GM12872 (cell line): ENCODE results near the gene MEN1.
A peak's percentile ranks its signal among the peaks of the same experiment; 100 is the strongest.

ENCODE experiments used
- TF ChIP-seq, protein P1 (sequence below): IDR thresholded peaks from 3 replicates; pipeline ENCODE4 v1.5.1; 2011; ENCODE audit warnings: low read depth, mild to moderate bottlenecking, low read length, moderate library complexity; ENCODE audit not compliant: insufficient read depth

Gene MEN1

DNA sequence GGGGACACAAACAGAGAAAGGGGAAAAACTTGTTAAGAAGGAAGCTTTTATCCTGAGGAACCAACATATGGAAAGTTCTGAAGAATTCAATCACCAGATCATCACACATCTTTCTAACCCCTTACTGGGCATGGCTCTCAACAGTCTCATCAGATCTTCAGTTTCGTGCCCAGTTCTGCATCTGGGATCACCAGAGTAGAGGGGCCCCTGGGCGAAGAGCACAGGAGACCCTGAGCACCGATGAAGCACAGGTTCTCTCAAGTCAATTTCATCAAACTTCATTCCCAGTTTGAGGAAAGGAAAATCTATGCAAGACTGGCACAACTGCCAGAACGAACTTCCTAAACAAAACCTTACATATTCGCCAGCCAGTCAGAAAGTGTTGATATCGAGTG lies 42.1 kb downstream of the MEN1 start:
- TF ChIP-seq, protein P1, sequence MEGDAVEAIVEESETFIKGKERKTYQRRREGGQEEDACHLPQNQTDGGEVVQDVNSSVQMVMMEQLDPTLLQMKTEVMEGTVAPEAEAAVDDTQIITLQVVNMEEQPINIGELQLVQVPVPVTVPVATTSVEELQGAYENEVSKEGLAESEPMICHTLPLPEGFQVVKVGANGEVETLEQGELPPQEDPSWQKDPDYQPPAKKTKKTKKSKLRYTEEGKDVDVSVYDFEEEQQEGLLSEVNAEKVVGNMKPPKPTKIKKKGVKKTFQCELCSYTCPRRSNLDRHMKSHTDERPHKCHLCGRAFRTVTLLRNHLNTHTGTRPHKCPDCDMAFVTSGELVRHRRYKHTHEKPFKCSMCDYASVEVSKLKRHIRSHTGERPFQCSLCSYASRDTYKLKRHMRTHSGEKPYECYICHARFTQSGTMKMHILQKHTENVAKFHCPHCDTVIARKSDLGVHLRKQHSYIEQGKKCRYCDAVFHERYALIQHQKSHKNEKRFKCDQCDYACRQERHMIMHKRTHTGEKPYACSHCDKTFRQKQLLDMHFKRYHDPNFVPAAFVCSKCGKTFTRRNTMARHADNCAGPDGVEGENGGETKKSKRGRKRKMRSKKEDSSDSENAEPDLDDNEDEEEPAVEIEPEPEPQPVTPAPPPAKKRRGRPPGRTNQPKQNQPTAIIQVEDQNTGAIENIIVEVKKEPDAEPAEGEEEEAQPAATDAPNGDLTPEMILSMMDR = no peak

DNA sequence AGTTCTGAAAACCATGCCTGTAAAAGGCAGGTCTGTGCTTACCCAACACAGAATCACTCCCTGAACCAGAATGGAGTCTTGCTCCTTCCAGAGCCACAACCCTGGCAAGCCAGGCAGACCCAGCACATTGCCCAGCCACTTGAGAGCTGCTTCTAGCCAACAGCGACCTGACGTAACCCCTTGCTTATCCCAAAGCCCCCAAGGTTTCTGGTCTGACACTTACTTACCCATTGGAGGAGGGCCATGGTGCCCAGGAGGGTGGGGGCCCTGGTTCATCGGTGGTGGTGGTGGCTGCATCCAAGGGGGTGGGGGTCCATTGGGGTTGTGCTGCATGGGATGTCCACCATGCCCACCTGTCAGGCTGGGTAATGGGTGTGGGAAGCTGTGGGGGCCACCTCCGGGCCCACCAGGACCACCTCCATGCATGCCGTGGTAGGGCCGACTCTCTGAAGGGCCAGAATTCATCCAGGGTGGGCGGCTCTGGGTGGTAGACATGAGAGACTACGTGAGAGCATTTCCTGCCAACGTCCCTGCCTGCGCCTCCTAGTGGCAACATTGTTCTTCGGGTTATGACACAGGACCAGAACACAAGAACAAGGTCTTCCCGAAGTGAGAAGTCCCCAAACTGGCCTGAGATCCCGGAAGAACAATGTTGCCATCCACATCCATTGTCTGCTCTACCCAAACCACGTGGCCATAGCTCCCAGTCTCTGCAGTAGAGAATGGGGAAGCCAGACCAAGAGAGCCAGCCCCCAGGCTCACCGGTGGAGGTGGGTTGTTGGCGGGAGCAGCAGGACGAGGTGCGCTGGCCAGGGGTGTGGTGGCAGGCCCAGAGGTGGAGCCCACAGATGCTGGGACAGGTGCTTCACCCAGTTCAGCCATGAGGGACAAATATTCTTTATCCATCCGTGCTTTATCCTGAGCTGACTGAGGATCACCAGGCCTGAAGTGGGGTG lies 42.7 kb downstream of the MEN1 start:
- TF ChIP-seq, protein P1 = peak; percentile 85

DNA sequence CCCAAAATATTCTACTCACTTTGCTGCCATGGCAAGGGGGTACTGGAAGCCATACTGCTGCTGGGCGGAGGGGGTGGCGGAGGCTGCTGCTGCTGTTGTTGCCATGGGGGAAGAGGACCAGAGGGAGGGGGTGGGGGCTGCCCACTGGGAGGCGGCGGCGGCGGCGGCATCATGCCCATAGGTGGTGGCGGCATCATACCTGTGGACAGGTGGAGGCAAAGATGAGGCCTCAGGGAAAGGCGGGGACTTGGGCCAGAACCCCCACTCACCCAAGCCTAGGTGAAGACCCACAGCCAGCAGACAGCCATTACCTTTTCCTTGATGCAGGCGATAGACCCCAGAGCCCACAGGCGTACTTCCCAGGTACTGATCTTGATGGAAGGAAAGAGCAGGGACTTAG lies 43.5 kb downstream of the MEN1 start:
- TF ChIP-seq, protein P1 = no peak

DNA sequence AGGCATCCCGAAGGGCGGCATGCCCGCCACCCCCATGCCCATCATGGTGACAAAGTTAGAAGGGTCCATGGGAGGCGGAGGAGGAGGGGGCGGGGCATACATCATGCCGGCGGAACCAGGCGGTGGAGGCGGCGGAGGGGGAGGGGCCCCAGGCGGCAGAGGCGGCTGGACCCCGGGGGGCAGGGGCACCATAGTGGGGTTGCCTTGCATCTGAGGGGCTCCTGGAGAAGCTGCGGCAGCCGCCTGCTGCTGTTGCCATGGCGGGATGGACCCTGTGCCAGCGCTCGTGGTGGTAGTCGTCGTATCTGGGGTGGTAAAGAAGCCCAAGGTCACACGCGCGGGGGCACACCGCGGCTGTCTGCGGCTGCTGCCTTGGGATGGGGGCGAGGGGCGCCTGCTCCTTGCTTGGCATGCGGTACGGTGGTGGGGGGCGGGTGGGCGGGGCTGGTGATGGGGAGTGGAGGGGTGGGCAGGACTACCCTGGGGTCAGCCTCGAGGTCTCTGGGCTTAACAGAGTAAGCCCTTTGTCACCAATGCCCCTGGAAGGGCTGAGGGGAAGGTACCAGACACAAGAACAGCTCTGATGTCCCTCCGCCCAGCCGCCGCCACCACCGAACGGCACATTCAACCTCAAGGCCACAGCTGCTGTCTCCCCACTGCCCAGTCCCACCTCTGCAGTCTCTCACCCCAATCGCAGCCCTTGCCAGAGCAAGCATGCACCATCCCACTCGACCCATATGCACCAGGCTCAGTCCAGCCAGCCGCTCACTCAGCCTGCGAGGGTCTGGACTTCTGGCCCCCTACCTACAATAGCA lies 44.3 kb downstream of the MEN1 start:
- TF ChIP-seq, protein P1 = no peak

DNA sequence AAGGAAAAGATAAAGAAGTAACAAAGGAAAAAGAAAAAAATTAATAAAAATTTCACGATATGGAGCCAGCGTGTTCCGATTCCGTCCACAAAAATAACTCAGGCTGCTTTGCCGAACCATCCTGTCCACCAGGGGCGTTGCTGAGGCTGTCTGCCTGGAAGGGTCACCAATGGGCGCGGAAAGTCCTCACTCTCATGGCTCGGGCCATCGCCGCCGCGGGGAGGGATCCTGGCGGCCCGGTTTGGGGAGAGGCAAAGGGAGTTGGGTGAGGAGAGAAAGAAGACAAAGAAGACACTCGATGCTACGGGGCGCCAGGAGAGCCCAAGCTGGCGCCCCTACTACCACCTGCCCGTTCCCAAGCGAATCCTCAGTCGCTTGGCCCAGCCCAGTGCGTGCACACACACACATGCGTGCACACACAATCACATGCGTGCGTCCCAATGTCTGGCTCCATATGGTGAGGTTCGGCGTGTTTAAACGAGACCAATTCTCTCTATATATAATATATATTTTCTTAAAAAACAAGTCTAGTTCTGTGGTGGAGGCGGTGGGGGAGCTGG lies 45.0 kb downstream of the MEN1 start:
- TF ChIP-seq, protein P1 = peak; percentile 28; the same call in 1 of the 3 replicates

DNA sequence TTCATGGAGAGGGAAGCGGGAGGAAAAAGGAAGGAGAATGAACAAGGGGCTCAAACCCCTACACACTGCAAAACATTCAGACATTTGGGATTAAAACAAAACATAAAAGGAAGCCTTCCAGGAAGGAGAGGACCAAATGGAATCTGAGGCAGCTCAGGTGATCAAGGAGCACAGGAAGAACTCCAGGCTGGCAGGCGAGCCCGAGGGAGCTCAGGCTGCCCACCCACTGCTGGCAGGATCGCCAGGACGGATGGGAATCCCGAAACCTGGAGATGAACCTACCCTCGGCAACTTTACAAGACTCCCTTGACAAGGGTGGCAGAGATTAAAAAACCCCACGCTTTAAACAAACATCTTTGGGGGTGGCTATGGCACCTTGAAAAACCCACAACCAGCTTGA lies 45.6 kb downstream of the MEN1 start:
- TF ChIP-seq, protein P1 = no peak

DNA sequence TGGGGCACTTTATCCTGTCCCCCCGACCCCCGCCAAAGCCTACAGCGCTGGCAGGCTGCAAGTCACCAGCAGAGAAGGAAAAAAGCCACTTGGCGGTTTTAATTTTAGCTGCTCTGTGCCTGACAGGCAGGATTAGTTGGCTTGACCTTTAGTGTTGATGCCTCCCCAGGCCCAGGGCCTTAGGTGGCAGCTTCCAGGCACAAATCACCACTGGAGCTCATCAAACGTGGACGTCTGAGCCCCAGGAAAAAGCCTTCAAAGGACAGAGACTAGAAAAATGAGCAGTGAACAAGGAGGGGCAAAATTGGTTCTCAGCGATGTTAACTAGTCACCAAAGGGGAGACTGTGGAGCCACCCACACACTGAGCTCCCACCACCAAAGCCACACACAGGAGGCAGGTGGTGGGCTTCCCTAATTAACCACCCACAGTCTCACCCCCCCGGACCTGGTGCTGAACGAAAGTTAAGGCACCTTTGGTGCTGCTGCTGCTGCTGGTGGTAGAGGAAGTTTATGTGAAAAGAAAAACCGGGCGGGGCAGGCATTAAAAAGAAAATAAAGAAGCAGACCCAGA lies 46.2 kb downstream of the MEN1 start:
- TF ChIP-seq, protein P1 = no peak
